GM12891 (cell line): ENCODE data around the gene METTL24.

ENCODE experiments used
- POLR2A ChIP-seq: IDR thresholded peaks from 2 replicates; pipeline ENCODE4 v1.6.1; 2011; ENCODE audit warnings: low read depth, low read length, control low read depth
- POLR2AphosphoS5 ChIP-seq: IDR thresholded peaks from 2 replicates; pipeline ENCODE4 v1.6.1; 2011; ENCODE audit warnings: low read depth, low read length, control low read depth
- SPI1 ChIP-seq: IDR thresholded peaks from 2 replicates; pipeline ENCODE4 v1.6.1; 2011; ENCODE audit warnings: low read depth, low read length, control low read depth
- TAF1 ChIP-seq: IDR thresholded peaks from 2 replicates; pipeline ENCODE4 v1.6.1; 2011; ENCODE audit warnings: low read depth, low read length, control low read depth

- no peak for TF ChIP-seq POLR2AphosphoS5
- no peak for TF ChIP-seq TAF1
- TF ChIP-seq POLR2A, result no peak
- no peak for TF ChIP-seq SPI1
These were observed 1.4 kb downstream of the METTL24 start for GRCh38 chr6:110356778-110357177.
